GM18867 (cell line): ENCODE data around the gene LYSMD2.
"Not testable (repeated sequence)": the region's sequence is repeated elsewhere in the genome, so short reads cannot be mapped to it uniquely, and the experiment has no call there.

Source experiments
- ATAC-seq: cut with Tn5 transposase; IDR thresholded peaks from one replicate; pipeline ENCODE4 v1.9.1; 2021; ENCODE audit warnings: mild to moderate bottlenecking, moderate library complexity; ENCODE audit not compliant: unreplicated experiment

Gene LYSMD2, protein sequence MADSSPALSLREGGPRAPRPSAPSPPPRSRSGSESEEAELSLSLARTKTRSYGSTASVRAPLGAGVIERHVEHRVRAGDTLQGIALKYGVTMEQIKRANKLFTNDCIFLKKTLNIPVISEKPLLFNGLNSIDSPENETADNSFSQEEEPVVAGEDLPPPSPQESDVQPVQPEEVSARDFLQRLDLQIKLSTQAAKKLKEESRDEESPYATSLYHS

GRCh38 chr15:51737522-51738305 lies at the start of gene LYSMD2:
LYSMD2 (minus strand) TSS chr15:51737655; CDS start chr15:51737622, 33 bp downstream.
- ATAC-seq: peak; percentile 48

DNA sequence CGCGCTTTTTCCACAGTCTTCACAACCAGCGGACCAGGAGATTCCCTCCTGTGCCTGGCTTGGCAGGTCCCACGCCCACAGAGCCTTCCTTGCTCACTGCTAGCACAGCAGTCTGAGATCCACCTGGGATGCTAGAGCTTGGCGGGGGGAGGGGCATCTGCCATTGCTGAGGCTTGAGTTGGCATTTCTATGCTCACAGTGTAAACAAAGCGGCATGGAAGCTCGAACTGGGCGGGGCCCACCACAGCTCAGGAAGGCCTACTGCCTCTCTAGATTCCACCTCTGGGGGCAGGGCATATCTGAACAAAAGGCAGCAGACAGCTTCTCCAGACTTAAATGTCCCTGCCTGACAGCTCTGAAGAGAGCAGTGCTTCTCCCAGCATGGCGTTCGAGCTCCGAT lies 49.7 kb upstream of the LYSMD2 start:
- not testable (repeated sequence) for ATAC-seq

DNA sequence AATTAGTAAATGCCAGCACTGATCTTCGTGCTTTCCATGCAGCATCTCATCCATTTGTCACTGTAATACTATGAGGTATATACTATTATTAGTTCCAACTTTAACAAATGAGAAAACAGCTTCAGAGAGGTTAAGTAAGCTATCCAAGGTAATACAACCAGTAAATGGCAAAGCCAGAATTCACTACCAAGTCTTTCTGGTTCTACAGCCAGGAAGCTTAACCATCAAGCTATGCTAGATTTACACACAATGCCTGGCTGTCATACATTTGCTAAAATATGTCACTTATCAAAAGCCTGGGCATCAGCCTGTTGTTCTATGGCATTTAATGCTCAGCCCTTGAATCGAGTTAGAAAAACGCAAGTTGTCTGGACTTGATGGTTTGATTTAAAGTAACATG lies 46.5 kb upstream of the LYSMD2 start:
- no peak for ATAC-seq

DNA sequence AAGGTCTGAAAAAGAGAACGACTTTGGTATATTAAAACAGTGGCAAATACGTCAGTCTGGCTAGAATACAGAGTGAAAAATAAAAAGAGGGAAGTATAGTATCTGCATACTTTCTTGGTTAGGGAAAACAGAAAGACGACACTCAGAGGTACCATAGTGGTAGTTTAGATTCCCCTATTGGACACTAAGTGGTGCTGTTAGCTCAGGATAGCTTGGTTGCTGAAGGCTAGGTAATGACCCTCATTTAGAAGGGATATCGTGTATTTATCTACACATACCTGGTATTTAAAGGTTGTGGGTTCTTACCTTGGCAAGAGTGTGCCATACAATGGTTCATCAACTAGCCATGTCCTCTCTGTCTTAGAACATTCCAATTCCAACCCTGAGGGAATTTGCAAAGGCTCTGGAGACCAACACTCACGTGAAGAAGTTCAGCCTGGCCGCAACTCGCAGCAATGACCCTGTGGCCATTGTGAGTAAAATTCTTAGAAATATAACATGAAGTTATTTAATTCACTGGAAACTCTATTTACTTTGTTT lies 45.0 kb upstream of the LYSMD2 start:
- ATAC-seq: no peak

DNA sequence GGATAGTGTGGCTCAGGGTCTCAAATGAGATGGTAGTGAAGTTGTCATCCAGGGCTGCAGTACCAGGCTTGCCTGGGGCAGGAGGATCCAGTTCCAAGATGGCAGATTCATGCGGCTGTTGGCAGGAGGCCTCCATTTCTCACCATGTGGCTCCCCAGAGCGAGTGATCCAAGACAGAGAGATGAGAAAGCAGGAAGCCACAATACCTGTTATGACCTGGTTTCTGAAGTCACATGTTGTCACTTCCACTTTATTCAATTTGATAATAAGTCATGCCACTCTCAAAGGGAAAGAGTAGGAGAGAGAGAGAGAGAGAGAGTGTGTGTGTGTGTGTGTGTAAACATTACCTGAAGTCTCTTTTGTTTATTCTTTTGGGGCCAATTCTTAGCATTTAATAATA lies 44.1 kb upstream of the LYSMD2 start:
- ATAC-seq: no peak

- ATAC-seq: no peak
Measured at GRCh38 chr15:51780636-51781035, 43.2 kb upstream of the LYSMD2 start.

DNA sequence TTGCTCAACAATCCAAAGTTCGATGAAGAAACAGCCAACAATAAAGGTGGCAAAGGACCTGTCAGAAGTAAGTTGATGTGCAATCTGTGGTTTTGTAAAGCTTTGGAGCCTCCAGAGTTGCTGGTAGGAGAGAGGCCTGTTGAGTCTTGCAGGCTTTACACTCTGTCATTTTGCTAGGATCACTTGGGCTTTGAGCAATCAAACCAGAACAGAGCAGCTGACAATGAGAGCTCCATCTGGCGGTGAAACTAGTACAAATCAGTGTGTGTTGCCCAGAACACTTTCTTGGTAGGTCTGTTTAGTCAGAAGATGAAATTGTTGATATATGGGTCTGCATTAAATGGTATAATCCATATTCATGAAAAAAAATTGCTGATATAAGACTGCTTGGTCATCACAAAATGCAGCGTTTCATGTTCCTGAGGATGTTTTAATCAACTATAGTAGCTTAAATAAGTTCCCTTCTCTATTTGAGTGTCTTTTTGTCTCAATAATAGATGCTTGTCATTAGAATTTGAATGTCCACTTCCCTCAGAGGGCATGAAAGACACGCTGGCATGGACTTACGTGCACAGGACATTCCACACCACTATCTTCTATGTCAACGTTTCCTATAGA lies 39.6 kb upstream of the LYSMD2 start:
- ATAC-seq: peak; percentile 55

GRCh38 chr15:51775967-51776816 lies 38.7 kb upstream of the LYSMD2 start:
- no peak for ATAC-seq

DNA sequence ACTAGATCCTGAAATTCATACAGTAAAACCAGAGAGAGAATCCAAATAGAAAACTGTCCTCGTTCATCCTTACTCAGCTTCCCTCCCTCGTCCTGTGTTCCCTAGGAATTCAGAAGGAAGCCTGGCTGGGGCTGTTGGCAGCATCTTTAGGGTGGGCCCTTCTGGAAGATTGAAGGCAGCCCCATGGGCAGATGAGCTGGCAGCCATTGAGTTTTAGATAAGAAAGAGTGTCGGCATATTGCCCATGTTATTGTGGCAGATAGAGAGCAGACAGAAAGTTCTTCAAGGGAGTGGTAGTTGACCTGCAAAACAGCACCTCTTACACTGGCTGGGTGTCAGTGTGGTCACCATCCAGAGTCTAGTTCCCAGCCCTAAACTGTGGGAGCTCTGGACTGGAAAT lies 37.5 kb upstream of the LYSMD2 start:
- ATAC-seq: no peak

GRCh38 chr15:51771773-51772172 lies 34.3 kb upstream of the LYSMD2 start:
- ATAC-seq: no peak

GRCh38 chr15:51770902-51771301 lies 33.4 kb upstream of the LYSMD2 start:
- no peak for ATAC-seq

GRCh38 chr15:51768018-51768417 lies 30.6 kb upstream of the LYSMD2 start:
- ATAC-seq: no peak

DNA sequence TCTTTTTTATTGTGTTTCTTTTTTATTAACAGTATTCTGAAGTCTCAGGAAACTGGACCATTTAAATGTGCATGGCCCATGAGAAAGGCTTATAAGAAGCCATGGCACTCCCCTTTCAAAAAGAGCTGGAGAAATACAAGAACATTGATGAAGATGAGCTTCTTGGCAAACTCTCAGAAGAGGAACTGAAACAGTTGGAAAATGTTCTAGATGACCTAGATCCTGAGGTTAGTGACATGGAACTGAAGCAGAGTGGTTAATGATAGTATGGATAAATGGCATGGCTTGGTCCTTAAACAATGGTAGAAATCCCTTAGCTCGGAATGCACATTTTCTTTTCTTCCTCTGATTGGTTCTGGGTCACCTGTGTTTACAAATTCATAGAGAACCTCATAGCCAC lies 28.9 kb upstream of the LYSMD2 start:
- ATAC-seq: no peak

GRCh38 chr15:51765751-51766150 lies 28.3 kb upstream of the LYSMD2 start:
- ATAC-seq: no peak

- no peak for ATAC-seq
Measured at GRCh38 chr15:51760805-51761204, 23.4 kb upstream of the LYSMD2 start.

- no peak for ATAC-seq
Measured at GRCh38 chr15:51759557-51760070, 22.2 kb upstream of the LYSMD2 start.

- ATAC-seq: no peak
Measured at GRCh38 chr15:51758645-51759044, 21.2 kb upstream of the LYSMD2 start.

GRCh38 chr15:51757450-51757849 lies 20.0 kb upstream of the LYSMD2 start:
- ATAC-seq: no peak

DNA sequence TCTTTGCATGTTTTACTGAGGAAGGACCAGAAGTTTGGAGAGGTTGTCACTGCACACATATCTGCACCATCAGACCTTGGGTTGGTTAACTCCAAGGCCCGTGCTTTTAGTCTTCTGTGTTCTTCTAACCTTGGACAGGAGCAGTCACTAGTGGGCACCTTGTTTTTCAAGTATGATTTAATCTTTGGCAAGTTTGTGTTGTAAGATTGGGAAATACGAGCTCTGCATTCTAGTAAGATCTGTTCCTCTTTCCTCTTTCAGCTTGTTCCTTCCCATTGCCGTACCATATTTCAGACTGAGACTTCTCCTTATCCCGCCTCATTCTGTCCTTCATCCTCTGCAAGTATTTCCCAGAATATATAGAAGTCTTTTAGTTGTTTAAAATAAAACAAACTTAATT lies 19.0 kb upstream of the LYSMD2 start:
- no peak for ATAC-seq

DNA sequence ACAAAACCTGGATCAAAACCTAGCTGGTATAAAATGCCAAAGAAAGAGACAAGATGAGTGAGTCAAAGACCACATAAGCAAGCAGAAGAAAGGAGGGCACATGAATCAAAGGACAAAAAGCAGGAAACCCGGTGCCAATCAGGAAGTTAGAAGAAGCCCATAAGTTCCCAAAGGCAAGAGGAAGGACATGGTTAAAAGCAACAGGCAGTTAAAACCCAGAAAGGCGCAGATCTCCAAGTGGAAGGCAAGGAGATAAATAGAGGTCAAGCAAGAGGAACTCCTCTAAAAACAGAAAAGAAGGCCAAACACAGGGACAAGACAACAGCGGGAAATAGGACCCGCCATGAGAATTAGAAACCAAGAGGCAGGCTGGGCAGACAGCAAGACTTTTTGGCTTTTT lies 18.3 kb upstream of the LYSMD2 start:
- ATAC-seq: no peak

GRCh38 chr15:51754267-51754666 lies 16.8 kb upstream of the LYSMD2 start:
- ATAC-seq: no peak
